Posterior cingulate gyrus (tissue), 11 donors: ENCODE measurements around the gene NOTCH1.
"Not testable (repeated sequence)": the region's sequence is repeated elsewhere in the genome, so short reads cannot be mapped to it uniquely, and the experiment has no call there.

Experiments
- DNase-seq, 10 donors: peaks; one replicate each; pipeline versions ENCODE4 v3.0.0 to v3.0.0-alpha.2; 2020 to 2021; ENCODE audit warnings: mixed read lengths in 3 of 10
- intact Hi-C: fragments of 100-400 bp; cut with DNase I; formaldehyde crosslinking; loops from one replicate; pipeline ENCODE4 v1.15.1; 2023

NOTCH1 gene

DNA sequence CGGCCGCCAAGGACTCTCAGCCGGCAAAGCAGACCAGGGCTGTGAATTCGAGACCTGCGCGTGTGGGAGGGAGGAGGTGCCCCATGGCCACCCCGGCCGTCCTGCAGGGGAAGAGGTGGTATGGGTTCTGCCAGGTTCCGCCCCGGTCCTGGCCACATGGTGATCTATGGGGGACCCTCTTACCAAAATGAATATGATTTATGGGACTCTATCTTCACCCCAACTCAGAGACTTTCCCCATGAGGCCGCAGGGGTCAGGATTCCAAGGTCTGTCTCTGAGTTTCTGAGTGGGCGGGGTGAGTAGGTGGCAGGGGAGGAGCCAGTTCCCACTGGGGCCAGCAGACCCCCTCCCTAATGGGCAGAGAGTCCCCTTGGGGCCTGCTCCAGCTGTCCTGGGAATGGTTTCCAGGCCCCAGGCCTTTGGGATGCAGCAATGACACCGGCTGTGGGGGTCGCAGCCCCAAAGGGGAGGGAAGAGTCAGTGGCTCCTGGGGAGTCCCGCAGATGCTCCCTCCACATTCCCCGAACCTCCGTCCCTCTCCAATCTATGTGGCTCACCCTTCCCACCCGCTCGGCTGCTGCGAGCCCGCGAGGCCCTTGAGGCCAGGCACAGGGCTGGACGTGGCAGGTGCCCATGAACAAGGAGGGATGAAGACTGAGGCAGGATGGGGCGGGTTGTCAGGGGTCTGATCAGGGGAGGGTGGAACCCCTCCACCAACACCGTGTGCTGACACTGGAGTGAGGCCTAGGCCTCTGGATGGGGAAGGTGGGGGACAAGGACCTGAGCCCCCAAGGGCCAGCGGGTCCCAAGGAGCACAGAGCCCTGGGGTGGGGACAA lies 20.1 kb upstream of the NOTCH1 start:
- intact Hi-C loops: no loop called here
- DNase-seq: no peak

DNA sequence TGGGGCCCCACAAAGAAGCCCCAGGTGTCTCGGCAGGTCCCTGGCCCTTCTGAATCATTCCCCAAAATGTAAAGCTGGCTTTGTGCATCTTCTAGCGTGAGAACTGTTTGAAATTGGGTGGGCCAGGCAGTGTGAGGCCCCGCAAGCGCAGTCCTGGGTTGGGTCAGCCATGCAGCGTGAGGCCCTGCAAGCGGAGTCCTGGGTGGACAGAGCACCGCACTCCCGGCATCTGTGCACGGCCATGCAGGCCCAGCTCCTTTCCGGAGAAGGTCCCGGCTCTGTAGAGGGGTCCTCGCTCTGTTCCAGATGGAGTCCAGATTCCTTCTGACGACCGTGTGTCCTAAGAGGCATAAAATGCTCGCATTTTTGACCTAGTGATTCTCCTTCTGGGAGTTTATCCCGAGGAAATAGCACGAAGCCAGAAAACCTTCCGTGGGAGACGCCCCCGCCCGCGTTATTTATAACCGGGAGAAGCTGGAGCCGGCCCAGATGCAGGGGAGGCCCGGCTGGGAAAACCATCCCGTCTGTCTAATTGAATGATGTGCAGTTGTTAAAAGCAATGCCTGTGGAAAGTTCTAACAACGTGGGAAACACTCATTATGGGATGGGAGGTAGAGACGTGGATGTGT lies 19.4 kb upstream of the NOTCH1 start:
- intact Hi-C loops: no loop called here
- DNase-seq: peak in 3 of 10 donors; percentile 29 to 93 (median 89)

DNA sequence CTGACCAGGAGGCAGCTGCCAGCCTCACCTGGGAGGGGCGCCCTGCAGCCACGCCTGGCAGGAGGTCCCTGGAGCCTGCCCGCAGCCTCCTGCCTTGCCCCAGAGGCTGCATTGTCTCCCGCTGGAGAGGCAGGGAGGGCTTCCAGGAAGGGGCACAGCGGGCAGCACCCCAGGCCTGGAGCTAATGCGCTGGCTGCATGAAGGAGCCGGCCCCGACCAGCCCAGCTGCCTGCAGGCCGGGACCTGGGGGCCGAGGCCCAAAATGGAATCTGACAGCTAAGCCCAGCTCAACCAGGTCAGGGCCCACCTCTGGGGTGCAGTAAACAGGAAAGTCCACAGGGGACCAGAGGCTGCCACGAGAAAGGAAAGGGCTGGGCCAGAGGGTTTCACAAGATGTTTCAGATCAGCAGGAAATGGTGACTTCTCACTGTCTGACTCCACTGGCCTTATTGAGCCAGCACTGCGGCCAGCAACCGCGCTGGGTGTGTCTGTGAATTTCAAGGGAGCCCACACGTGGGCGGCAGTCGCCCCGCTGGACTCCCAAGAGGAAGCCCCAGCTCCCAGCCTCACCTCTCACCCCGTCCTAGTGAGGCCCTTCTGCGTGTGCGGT lies 18.6 kb upstream of the NOTCH1 start:
- intact Hi-C loops: no loop called here
- peak in 1 of 10 donors; percentile 17 for DNase-seq

DNA sequence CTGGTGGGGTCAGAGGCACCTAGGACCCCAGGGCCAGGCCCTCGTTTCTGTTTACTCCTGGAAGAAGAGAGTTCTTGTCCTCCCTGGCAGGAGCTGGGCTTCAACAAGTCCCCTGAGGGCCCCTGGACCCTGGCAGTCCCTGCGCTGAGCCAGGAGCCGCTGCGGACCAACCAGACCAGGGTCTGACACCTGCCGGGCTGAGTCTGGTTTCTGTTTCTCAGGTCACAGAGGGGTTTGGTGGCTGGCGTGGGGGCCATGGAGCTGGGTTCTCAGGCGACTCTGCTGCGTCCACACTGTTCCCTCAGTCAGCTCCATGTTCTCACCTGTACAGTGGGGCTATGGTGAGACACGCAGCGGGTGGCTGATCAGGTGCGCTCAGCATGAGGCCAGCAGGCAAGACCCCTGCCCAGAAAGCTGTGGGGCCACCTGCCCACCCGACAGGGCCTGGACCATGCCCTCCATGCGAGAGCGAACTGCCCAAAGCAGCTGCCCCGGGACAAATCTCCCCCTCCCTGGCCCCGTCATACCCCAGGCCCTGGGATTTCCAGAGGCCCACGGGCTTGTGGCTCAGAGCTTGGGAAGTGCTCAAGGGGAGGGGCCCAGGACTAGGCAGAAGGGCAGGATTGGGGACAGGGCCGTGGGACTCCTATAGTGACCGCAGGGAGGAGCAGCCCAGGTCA lies 17.9 kb upstream of the NOTCH1 start:
- intact Hi-C loops: no loop called here

DNA sequence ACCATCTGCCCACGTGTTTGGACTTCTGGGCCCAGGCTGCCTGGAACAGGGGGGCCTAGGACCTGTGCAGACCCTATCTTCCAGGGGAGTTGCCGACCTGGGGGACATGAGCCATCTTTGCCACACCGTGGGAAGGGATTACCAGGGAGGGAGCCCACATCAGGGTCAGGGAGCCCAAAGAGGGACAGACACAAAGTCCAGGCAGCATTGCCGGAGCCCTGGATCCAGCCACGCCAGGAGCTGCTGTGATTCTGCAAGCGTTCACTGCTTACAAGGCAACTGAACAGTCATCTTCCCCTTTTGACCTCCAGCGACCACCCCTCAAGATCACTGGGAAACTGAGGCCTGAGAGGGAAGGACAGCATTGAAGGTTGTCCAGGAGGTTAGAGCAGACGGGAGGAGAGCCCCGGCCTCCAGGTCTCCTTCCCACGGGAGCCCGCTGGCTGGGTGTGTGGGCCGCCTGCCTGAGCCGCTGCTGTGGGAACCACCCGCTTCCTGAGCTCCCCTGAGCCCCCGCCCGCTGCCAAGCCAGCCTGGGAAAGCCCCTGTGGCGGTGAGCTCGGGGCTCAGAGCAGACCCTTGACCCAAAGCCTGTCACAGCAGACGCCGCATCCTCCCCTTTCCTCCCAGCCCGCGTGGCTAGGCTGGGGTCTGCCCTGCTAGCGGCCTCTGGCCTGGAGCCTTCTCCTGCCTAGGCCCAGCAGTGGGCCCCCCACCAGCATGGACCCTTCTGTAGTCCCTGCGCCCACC lies 17.1 kb upstream of the NOTCH1 start:
- intact Hi-C loops: no loop called here
- DNase-seq: no peak

More for the DNA sequence above, 17.9 kb upstream of the NOTCH1 start:
- DNase-seq: no peak

DNA sequence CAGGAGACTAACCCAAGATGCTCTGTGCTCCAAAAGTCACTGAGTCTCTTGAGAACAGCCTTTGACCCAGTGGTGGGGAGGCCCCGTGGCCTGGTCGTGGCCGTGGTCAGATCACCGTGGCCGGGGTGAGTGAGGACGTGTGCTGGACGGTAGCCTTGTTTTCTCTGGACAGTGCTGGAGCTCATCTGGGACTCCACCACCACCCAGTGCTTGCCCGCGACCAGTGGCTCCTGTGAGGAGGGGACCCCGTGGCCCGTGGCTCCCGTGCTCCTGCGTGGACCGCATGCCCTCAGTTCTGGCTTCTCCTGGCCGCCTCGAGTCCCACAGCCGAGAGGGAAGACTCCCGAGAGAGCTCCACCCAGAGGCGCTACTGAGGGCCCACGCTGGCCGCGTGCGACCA lies 15.9 kb upstream of the NOTCH1 start:
- intact Hi-C loops: no loop called here
- no peak for DNase-seq

DNA sequence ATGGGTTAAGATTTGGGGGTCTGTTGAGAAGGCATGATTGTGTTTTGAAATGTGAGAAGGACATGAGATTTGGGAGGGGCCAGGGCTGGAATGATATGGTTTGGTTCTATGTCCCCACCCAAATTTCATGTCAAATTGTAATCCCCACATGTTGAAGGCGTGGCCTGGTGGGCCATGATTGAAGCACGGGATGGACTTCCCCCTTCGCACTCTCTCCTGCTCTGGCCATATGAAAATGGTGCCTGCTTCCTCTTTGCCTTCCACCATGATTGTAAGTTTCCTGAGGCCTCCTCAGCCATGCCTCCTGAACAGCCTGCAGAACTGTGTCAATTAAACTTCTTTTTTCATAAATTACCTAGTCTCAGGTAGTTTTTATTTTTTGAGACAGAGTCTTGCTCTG lies 14.7 kb upstream of the NOTCH1 start:
- intact Hi-C loops: no loop called here
- no peak for DNase-seq

DNA sequence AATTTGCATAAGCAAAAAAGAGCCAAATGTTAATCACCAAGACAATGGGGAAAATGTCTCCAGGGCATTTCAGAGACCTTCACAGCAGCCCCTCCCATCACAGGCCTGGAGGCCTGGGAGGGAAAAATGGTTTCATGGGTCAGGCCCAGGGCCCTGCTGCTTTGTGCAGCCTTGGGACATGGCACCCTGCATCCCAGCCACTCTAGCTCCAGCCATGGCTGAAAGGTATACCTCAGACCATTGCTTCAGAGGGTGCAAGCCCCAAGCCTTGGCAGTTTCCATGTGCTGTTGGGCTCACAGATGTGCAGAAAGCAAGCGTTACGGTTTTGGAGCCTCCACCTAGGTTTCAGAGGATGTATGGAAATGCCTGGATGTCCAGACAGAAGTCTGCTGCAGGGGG lies 13.5 kb upstream of the NOTCH1 start:
- DNase-seq, intact Hi-C loops: not testable (repeated sequence)

DNA sequence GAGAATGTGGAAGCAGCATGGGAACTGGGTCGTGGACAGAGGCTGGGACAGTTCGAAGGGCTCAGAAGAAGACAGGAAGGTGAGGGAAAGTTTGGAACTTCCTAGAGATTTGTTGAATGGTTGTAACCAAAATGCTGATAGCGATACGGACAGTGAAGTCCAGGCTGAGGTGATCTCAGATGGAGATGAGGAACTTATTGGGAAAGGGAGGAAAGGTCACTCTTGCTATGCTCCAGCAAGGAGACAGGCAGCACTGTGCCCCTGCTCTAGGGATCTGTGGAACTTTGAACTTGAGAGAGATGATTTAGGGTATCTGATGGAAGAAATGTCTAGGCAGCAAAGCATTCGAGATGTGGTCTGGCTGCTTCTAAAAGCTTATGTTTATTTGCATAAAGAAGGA lies 13.0 kb upstream of the NOTCH1 start:
- DNase-seq, intact Hi-C loops: not testable (repeated sequence)

DNA sequence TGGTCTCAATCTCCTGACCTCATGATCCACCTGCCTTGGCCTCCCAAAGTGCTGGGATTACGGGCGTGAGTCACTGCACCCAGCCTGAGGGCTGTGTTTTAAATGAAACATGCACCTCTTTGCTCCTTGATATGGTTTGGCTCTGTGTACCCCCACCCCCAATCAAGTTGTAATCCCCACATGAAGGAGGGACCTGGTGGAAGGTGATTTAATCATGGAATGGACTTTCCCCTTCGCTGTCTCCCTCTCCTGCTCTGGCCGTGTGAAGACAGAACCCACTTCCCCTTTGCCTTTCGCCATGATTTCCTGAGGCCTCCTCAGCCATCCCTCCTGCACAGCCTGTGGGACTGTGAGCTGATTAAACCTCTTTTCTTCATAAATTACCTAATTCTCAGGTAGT lies 12.5 kb upstream of the NOTCH1 start:
- DNase-seq: no peak
- intact Hi-C loops: no loop called here

DNA sequence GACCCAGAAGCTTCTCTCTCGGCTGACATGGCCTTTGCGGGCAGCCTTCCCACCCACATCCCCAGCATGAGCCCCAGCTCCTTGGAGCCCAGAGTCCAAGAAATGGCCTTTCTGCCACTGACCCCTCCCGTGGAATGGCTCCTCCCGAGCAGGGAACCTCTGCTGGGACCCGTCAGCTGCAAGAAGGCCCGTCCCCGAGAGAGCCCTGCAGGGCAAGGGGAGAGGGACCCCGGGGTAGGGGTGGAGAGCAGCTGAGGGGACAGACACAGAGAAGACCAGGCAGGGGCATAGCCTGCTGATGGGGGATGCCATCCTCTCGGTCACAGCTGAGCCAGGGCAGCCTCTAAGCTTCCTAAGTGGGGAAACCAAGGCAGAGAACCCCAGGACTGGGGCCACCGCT lies 11.2 kb upstream of the NOTCH1 start:
- intact Hi-C loops: no loop called here
- DNase-seq: no peak

DNA sequence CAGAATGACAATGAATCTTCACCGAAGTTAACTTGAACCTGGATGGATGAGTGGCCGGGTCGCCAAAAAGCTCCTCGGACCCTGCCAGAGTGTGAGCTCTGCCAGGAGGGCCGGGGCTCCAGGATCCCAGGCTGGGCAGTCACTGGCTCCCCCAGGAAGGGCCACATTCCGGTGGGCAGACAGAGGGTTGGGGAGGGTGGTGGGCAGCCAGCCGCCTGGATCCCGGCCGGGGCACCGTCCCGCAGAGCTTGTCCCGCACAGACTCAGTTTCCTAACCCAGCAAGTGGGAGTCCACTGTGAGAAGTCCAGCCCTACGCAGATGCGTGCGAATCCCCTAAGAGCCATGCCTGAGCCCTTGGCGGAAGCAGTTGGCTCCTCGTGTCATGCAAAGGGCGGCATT lies 10.3 kb upstream of the NOTCH1 start:
- no peak for DNase-seq

DNA sequence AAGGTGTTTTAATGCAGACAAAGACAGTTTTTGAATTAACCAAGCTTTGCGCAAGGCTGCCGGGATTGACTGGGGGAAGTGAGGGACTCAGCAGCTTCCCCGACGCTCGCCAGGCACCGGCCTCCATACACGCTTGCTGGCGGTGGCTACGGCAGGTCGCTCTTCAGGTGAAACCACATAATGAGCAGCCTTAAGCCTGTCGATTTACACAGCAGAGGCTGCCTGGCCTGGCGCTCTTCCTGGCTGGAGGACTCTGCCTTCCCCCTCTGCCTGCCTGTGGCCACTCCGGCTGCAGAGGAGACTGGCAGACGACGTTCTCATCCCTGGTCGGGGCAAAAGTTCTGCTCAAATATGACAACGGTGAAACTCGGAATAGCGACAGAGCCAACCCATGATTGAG lies 9.0 kb upstream of the NOTCH1 start:
- intact Hi-C loops: loop anchor here (5.0 kb wide), 1 partner anchor 68 kb away; no protein-coding TSS in a partner anchor
- no peak for DNase-seq

More for the DNA sequence above, 10.3 kb upstream of the NOTCH1 start:
- intact Hi-C loops: no loop called here

DNA sequence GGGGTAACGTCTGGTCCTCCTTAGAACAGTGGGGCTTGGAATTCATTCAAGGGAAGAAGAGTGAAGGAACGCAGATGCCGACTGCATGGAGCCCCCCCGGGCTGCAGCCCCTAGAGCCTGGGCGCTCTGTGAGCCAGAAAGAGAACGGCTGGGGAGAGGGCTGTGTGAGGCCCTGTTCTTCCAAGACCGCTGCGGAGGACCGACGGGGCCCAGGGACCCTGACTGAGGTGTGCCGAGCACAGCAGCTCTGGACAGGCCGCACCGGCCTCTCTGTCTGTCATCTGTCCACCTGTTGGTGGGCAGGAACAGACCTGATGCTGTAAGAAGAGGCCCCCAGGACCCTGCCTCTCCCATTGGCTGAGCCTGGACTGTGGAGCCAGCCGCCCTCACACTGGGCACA lies 7.7 kb upstream of the NOTCH1 start:
- intact Hi-C loops: loop anchor here (5.0 kb wide), 1 partner anchor 66 kb away; no protein-coding TSS in a partner anchor
- no peak for DNase-seq

DNA sequence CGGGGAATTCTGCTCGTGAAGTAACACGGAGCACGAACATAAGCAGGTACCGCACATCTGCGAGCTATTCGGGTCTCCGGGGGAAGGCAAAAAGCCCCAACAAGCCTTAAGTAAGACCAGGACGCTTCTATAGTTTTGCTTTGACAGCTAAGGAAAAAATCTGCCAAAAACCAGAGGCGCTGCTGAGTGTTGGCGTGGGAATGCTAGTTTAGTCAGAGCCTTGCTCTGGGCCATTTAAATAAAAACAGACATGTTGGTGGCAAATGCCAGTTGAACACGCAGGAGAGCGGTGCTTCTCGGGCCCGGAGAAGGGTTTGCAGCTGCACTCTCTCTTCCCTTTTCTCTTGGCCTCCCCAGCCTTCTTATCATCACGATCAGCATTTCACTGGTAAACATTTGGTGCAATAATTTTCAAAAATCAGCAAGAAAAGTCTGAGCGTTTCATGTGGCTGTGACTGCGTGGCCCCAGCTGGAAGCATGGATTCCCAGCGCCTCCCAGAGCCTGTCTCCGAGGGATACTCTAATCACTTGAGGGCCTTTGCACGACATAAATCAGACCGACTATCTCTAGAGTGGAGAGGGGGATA lies 6.4 kb upstream of the NOTCH1 start:
- no peak for DNase-seq
- intact Hi-C loops: loop anchor here (5.0 kb wide), 1 partner anchor 65 kb away; no protein-coding TSS in a partner anchor

DNA sequence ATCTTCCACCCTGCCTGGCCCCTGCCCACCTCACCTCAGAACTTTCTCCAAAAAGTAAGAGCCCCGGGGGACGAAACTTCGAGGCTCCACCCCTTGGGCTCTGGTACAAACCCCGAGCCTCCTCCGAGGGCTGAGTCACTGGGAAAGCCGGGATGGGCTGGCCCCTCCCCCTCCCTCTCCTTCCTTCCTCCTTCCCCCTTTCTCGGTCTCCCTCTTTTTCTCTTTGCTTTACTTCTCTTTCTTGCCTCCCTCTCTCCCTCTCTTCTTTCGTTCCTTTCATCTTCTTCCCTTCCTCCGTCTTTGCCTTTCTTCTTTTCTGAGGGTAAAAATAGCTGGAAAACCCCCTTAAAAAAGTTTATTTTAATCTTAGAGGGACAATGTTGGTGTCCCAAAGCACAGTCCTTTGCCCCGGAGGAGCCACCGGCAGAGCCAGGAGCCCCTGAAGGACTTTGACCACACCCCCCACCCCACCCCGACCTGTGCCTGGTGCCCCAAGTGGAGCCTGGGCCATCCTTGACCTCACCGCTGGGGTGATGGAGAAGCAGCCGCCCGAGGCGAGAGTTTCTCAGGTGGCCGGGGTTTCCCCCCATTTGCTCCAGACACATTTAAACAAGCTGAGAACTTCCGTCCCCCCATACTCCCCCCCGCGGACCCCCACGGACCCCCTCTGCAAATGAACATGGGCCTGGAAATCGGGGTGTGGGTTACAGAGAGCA lies 5.7 kb upstream of the NOTCH1 start:
- no peak for DNase-seq
- intact Hi-C loops: loop anchor here (5.0 kb wide), 1 partner anchor 64 kb away; no protein-coding TSS in a partner anchor

DNA sequence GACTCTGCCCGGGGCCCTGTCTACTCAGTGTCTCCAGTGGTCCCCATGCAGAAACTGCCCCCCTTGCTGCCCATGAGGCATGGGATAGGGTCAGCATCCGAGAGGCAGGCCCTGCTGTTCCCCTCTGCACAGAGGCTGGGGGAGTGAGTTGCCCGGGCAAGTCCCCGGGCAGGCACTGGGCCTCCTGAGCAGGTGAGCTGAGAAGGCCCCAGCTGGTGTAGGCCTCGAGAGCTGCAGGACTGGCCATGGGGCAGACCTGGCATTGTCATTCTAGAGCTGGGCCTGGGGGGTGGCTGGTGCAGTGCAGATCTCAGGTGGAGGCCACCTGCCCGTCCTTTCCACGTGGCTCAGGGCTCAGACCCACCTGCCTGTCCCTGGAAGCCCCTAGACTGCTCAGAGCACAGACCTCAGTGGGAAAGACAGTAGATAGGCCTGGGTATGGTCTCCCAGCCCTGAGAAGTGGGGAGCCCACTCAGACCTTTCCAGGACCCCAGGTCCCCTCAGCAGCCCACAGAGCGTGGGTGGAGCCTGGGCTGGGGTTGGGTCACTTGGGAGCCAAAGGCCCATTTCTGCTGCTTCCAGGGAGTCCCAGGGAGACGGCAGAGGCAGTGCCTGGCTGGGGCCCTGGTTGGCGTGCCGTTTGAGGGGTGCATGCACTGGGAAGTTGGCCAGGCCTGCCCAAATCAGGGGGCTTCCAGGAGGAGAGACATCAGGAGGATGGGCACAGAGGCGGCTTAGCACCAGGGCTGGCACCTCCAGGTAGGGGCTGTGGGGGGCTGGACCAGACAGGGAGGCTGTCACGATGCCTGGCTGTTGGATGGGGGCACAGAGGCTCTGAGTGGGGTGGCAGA lies 4.8 kb upstream of the NOTCH1 start:
- DNase-seq: no peak
- intact Hi-C loops: loop anchor here (5.0 kb wide), 1 partner anchor 63 kb away; no protein-coding TSS in a partner anchor
